Thoracic aorta (tissue), 2 donors: ENCODE results near the gene UROD. TPM values are rescaled to one million over a fixed set of nuclear protein-coding genes. Genes with fewer than 3 reads are reported as not detected.

Experiments
- ATAC-seq: fragments of 150-250 bp; one replicate; pipeline ENCODE4 v1.8.0; 2017; ENCODE audit warnings: low read depth; ENCODE audit not compliant: insufficient number of reproducible peaks, low FRiP score
- DNase-seq: peaks from one replicate; pipeline ENCODE4 v3.0.0-alpha.2; 2020; ENCODE audit warnings: low spot score
- H3K27ac ChIP-seq, 2 donors: fragments of 200-600 bp; sonication (generic); 1 replicate in 1 of 2; 2 replicates in 1 of 2; pipeline ENCODE4 v1.5.1; 2016; ENCODE audit warnings: mild to moderate bottlenecking in 2 of 2, moderate library complexity in 2 of 2
- H3K27me3 ChIP-seq: fragments of 200-600 bp; sonication (generic); replicated peaks from 2 replicates; pipeline ENCODE4 v1.6.0; 2016; ENCODE audit warnings: mild to moderate bottlenecking; ENCODE audit not compliant: insufficient read depth
- H3K36me3 ChIP-seq: fragments of 200-600 bp; sonication (generic); one replicate; pipeline ENCODE4 v1.5.1; 2016
- H3K4me1 ChIP-seq, 2 donors: fragments of 200-600 bp; sonication (generic); 1 replicate in 1 of 2; 2 replicates in 1 of 2; pipeline versions ENCODE4 v1.5.1 to v1.6.0; 2016; ENCODE audit warnings: low read depth in 2 of 2, mild to moderate bottlenecking in 1 of 2; ENCODE audit not compliant: control insufficient read depth in 1 of 2
- H3K4me3 ChIP-seq: fragments of 200-600 bp; sonication (generic); 2 replicates; pipeline ENCODE4 v1.5.1; 2016; ENCODE audit warnings: mild to moderate bottlenecking
- H3K9me3 ChIP-seq: fragments of 200-600 bp; sonication (generic); 2 replicates; pipeline ENCODE4 v1.5.1; 2016
- total RNA-seq, 2 donors: library from RNA; depleted of rRNA; stranded (reverse); fragments of >200 nt; gene quantifications; one replicate each; pipeline versions ENCODE4 v1.1.0 to v1.2.3, GENCODE V29; 2016
- TF ChIP-seq, protein P1 (sequence below): fragments of 200-600 bp; sonication (generic); IDR thresholded peaks from one replicate; pipeline ENCODE4 v1.5.1; 2019; ENCODE audit warnings: antibody characterized with exemption

The UROD gene
- 10 to 100 TPM; 32.7 to 67.4 TPM for total RNA-seq

DNA sequence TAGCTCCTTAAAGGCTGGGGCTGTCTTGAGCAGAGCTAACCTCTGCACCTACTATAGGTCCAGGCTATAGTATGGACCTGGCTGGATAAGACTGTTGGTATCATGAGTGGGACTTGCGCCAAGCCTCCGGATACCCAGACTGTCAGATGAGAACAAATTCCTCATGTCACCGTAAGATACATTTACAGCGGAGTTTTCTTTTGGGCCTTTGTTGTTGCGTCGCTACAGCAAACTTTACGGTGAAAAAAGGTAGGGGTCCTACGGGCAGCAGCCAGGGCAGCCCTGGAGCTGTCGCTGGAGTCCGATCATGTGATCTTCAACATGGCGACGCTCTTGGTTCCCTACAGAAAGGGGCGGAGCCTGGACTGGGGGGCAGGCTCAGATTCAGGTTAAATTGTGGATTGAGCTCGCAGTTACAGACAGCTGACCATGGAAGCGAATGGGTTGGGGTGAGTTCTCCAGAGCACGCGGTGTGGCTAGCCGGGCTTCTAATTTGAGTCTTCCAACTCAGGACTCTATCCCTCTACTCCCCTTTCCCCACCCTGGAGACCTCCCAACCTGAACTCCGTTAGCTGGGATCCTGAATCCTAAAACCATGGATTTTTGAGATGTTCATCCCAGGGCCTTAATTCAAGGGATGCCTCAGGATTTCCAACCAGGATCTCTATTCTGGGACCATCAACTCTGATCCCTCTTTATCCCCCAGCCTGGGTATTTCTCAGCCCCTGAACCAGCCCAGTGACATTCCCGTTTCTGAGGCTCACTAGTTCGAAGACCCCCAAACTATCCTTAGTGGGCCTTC is at the start of gene UROD:
TSS of gene UROD (plus strand) at position 418 of the 802 bp plus-strand sequence. CDS start at position 430, 12 bp downstream.
- Histone ChIP-seq H3K27me3 (no peaks in the 10 kb centered on the region), H3K36me3 (peaks cover 27% of the 10 kb centered on the region), H3K4me1 (peaks cover 19 to 48% of the 10 kb centered on the region in 2 donors), H3K27ac (peak within 1 kb of the TSS; percentile 69 to 84), H3K9me3 (no peaks in the 10 kb centered on the region), H3K4me3 (peak within 1 kb of the TSS; percentile 96)
- TF ChIP-seq, protein P1, sequence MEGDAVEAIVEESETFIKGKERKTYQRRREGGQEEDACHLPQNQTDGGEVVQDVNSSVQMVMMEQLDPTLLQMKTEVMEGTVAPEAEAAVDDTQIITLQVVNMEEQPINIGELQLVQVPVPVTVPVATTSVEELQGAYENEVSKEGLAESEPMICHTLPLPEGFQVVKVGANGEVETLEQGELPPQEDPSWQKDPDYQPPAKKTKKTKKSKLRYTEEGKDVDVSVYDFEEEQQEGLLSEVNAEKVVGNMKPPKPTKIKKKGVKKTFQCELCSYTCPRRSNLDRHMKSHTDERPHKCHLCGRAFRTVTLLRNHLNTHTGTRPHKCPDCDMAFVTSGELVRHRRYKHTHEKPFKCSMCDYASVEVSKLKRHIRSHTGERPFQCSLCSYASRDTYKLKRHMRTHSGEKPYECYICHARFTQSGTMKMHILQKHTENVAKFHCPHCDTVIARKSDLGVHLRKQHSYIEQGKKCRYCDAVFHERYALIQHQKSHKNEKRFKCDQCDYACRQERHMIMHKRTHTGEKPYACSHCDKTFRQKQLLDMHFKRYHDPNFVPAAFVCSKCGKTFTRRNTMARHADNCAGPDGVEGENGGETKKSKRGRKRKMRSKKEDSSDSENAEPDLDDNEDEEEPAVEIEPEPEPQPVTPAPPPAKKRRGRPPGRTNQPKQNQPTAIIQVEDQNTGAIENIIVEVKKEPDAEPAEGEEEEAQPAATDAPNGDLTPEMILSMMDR: no peak
- ATAC-seq (peak; percentile 85), DNase-seq (peak; percentile 79)

DNA sequence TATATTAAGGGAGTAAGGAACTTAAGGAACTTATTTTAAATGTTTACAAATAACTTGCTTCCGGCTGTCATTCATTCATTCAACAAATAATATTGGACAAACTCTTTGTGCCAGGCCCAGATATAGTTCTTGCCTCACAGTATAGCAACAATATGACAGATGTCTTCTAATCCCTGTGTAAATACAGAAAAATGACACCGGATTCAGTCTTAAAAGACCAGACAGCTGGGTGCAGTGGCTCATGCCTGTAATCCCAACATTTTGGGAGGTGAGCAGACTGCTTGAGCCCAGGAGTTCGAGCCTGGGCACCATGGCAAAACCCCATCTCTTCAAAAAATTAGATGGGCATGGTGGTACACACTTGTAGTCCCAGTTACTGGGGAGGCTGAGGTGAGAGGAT is 49.3 kb upstream of the UROD start:
- H3K4me3 ChIP-seq: no peak overlapping the region
- TF ChIP-seq, protein P1: no peak

DNA sequence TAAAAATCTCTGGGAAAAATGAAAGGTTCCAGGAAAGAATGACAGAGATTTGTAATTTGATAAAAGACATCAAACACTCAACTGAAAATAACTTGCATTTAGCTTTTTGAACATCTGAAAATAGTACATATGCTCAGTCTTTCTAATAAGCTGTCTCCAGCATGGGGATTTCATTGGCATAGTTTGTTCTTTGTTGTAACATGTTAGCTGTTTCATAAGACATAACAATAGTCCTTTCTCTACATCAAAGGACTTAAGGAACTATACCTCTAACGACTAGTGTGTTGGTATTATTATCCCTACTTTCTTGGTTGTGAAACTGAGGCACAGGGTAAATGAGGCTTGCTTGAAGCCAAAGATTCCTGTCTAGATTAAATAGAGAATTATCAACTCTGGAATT is 47.7 kb upstream of the UROD start:
- H3K27ac ChIP-seq: no peak overlapping the region
- TF ChIP-seq, protein P1: no peak
- DNase-seq (no peak), ATAC-seq (no peak)
- no peaks in the 10 kb centered on the region for H3K27me3 ChIP-seq
- no peaks in the 10 kb centered on the region for H3K9me3 ChIP-seq
- no peaks in the 10 kb centered on the region for H3K36me3 ChIP-seq
- peaks cover 0 to 3% of the 10 kb centered on the region in 2 donors for H3K4me1 ChIP-seq
- no peak overlapping the region for H3K4me3 ChIP-seq

More for the DNA sequence above, 49.3 kb upstream of the UROD start:
- H3K9me3 ChIP-seq: no peaks in the 10 kb centered on the region
- no peaks in the 10 kb centered on the region for H3K27me3 ChIP-seq
- H3K27ac ChIP-seq: no peak overlapping the region
- H3K36me3 ChIP-seq: peaks cover 5% of the 10 kb centered on the region
- no peaks in the 10 kb centered on the region for H3K4me1 ChIP-seq
- DNase-seq (no peak), ATAC-seq (no peak)

DNA sequence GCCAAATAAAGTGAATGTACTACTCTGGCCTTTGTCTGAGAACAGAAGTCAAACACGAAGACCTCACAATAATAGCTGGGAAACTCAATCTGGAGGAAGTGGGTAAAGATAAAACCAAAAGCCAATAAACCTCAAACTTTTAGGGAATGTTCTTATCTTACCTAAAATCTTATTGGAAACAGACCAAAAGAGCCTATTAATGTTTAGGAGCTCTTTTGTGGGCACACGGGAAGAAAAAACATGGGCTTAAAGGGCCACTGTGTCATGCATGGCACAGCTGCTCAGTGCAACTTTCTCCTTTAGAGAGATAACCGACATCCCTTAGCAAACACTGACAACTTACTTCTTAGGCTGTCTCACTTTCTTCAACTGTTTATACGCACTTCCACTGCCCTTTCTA is 41.7 kb upstream of the UROD start:
- TF ChIP-seq, protein P1: no peak
- no peaks in the 10 kb centered on the region for H3K36me3 ChIP-seq
- no peak overlapping the region for H3K27ac ChIP-seq
- ATAC-seq (no peak), DNase-seq (no peak)
- no peaks in the 10 kb centered on the region for H3K9me3 ChIP-seq
- peaks cover 3 to 12% of the 10 kb centered on the region in 2 donors for H3K4me1 ChIP-seq
- no peak overlapping the region for H3K4me3 ChIP-seq
- H3K27me3 ChIP-seq: no peaks in the 10 kb centered on the region

DNA sequence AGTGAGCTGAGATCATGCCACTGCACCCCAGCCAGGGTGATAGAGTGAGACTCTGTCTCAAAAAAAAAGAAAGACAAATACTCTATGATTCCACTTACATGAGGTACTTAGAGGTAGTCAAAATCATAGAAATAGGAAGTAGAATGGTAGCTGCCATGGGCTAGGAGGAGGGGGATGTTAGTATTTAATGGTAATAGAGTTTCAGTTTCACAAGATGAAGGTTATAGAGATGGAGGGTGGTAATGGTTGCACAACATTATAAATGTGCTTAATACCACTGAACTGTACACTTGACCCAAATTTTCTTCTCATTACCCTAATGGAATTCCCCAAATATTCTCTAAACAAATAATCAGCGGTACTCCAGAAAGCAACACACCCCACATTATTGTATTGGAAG is 38.4 kb upstream of the UROD start:
- ATAC-seq: no peak
- no peak for DNase-seq
- no peaks in the 10 kb centered on the region for H3K27me3 ChIP-seq
- H3K36me3 ChIP-seq: peaks cover 5% of the 10 kb centered on the region
- no peak overlapping the region for H3K27ac ChIP-seq
- TF ChIP-seq, protein P1: no peak
- H3K4me1 ChIP-seq: peaks cover 3 to 12% of the 10 kb centered on the region in 2 donors
- H3K4me3 ChIP-seq: no peak overlapping the region
- no peaks in the 10 kb centered on the region for H3K9me3 ChIP-seq
